OCI-LY3 (cell line): ENCODE data around the gene SLC25A20.

ENCODE experiments used
- H2AFZ ChIP-seq: fragments of 200-600, 300-600 bp; shearing (Covaris generic); 2 replicates; pipeline ENCODE4 v1.6.0; 2014; ENCODE audit warnings: antibody characterized with exemption, low read depth, low read length
- H3K27ac ChIP-seq: fragments of 200-600, 300-600 bp; sonication (generic); 2 replicates; pipeline ENCODE4 v1.5.1; 2014; ENCODE audit warnings: mild to moderate bottlenecking, low read length, moderate library complexity, mixed read lengths
- H3K27me3 ChIP-seq: fragments of 200-600, 300-600 bp; sonication (generic); 2 replicates; pipeline ENCODE4 v1.6.1; 2014; ENCODE audit warnings: low read depth, low read length, mixed read lengths
- H3K36me3 ChIP-seq: fragments of 200-600, 300-600 bp; sonication (generic); replicated peaks from 2 replicates; pipeline ENCODE3; 2014; ENCODE audit warnings: low read depth, low read length, mixed read lengths
- H3K4me1 ChIP-seq: fragments of 300-600, 200-600 bp; sonication (generic); 2 replicates; pipeline ENCODE4 v1.6.1; 2014; ENCODE audit warnings: low read length, mixed read lengths
- H3K4me2 ChIP-seq: fragments of 200-600, 300-600 bp; sonication (generic); 2 replicates; pipeline ENCODE4 v1.6.1; 2014; ENCODE audit warnings: low read length, mixed read lengths
- H3K4me3 ChIP-seq: fragments of 300-600, 200-600 bp; sonication (generic); 2 replicates; pipeline ENCODE4 v1.5.1; 2014; ENCODE audit warnings: antibody characterized with exemption, mild to moderate bottlenecking, low read length, moderate library complexity
- H3K79me2 ChIP-seq: fragments of 300-600, 200-600 bp; shearing (Covaris generic); 2 replicates; pipeline ENCODE4 v1.6.1; 2014; ENCODE audit warnings: mild to moderate bottlenecking, low read length, mixed read lengths
- H3K9ac ChIP-seq: fragments of 300-600, 200-600 bp; shearing (Covaris generic); 2 replicates; pipeline ENCODE4 v1.6.0; 2014; ENCODE audit warnings: mild to moderate bottlenecking, low read length, moderate library complexity
- H3K9me3 ChIP-seq: fragments of 200-600, 300-600 bp; shearing (Covaris generic); 2 replicates; pipeline ENCODE4 v1.6.1; 2014; ENCODE audit warnings: low read length, mixed read lengths; ENCODE audit not compliant: insufficient read depth
- H4K20me1 ChIP-seq: fragments of 200-600, 300-600 bp; sonication (generic); 2 replicates; pipeline ENCODE4 v1.6.1; 2016; ENCODE audit warnings: low read length, mixed read lengths; ENCODE audit not compliant: insufficient read depth
- EZH2phosphoT487 ChIP-seq: fragments of 200-600 bp; shearing (Covaris generic); IDR thresholded peaks from 2 replicates; pipeline ENCODE4 v1.6.1; 2018; ENCODE audit warnings: antibody characterized with exemption, mixed run types, low read depth
- TF ChIP-seq, protein P1 (sequence below): fragments of 200-600, 300-600 bp; sonication (generic); IDR thresholded peaks from 2 replicates; pipeline ENCODE4 v1.5.1; 2014; ENCODE audit warnings: antibody characterized with exemption, low read length, low read depth

SLC25A20 gene

DNA sequence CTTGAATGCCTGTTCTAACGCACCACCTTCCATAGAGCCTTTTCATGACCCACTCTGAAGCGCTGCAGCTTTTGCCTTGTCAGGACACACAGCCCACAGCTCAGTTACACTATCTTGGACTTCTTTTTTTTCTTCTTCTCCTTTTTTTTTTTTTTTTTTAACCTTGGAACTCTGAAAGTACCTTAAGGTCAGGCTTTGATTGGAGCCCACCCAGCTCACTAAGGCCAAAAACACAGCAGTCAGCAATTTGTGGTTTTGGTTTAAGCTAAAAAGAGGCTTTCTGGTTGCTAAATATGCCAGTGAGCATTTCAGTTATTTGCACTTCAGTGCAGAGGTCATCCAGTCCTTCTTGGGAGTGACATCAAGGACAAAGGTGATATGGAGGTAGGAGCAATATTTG lies 1.7 kb downstream of the SLC25A20 start:
- H2AFZ ChIP-seq = no peak overlapping the region
- no peaks in the 10 kb centered on the region for H3K9me3 ChIP-seq
- H4K20me1 ChIP-seq = no peaks in the 10 kb centered on the region
- no peak for TF ChIP-seq EZH2phosphoT487
- TF ChIP-seq, protein P1, sequence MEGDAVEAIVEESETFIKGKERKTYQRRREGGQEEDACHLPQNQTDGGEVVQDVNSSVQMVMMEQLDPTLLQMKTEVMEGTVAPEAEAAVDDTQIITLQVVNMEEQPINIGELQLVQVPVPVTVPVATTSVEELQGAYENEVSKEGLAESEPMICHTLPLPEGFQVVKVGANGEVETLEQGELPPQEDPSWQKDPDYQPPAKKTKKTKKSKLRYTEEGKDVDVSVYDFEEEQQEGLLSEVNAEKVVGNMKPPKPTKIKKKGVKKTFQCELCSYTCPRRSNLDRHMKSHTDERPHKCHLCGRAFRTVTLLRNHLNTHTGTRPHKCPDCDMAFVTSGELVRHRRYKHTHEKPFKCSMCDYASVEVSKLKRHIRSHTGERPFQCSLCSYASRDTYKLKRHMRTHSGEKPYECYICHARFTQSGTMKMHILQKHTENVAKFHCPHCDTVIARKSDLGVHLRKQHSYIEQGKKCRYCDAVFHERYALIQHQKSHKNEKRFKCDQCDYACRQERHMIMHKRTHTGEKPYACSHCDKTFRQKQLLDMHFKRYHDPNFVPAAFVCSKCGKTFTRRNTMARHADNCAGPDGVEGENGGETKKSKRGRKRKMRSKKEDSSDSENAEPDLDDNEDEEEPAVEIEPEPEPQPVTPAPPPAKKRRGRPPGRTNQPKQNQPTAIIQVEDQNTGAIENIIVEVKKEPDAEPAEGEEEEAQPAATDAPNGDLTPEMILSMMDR = no peak
- H3K4me3 ChIP-seq = no peak overlapping the region
- H3K9ac ChIP-seq = no peak overlapping the region
- no peak overlapping the region for H3K4me2 ChIP-seq
- no peaks in the 10 kb centered on the region for H3K36me3 ChIP-seq
- no peaks in the 10 kb centered on the region for H3K79me2 ChIP-seq
- no peaks in the 10 kb centered on the region for H3K27me3 ChIP-seq
- peaks cover 14% of the 10 kb centered on the region for H3K4me1 ChIP-seq
- no peak overlapping the region for H3K27ac ChIP-seq

DNA sequence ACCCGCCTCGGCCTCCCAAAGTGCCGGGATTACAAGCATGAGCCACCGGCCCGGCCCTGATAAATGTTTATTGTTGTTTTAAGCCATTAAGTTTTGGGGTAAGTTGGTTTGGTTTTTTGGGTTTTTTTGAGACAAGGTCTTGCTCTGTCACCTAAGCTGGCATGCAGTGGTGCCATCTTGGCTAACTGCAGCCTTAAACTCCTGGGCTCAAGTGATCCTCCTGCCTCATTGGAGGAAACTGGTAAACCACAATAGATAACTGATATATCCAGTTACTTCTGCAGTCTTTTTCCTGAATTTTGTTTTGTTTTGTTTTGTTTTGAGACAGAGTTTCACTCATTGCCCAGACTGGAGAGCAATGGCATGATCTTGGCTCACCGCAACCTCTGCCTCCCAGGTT lies 4.2 kb downstream of the SLC25A20 start:
- Histone ChIP-seq H3K79me2 (no peaks in the 10 kb centered on the region), H3K9me3 (no peaks in the 10 kb centered on the region), H3K4me2 (no peak overlapping the region), H3K36me3 (no peaks in the 10 kb centered on the region), H4K20me1 (no peaks in the 10 kb centered on the region), H3K4me1 (peaks cover 14% of the 10 kb centered on the region), H3K9ac (no peak overlapping the region), H2AFZ (no peak overlapping the region), H3K27me3 (no peaks in the 10 kb centered on the region), H3K27ac (no peak overlapping the region), H3K4me3 (no peak overlapping the region)
- no peak for TF ChIP-seq EZH2phosphoT487
- TF ChIP-seq, protein P1 = no peak

- Histone ChIP-seq H3K4me2 (no peak overlapping the region), H3K9me3 (no peaks in the 10 kb centered on the region), H3K79me2 (no peaks in the 10 kb centered on the region), H2AFZ (no peak overlapping the region), H4K20me1 (no peaks in the 10 kb centered on the region), H3K27me3 (no peaks in the 10 kb centered on the region), H3K9ac (no peak overlapping the region), H3K4me3 (no peak overlapping the region), H3K36me3 (no peaks in the 10 kb centered on the region), H3K4me1 (no peaks in the 10 kb centered on the region), H3K27ac (no peak overlapping the region)
- no peak for TF ChIP-seq EZH2phosphoT487
- TF ChIP-seq, protein P1 = no peak
Observed at GRCh38 chr3:48891606-48892005, 7.1 kb downstream of the SLC25A20 start.

DNA sequence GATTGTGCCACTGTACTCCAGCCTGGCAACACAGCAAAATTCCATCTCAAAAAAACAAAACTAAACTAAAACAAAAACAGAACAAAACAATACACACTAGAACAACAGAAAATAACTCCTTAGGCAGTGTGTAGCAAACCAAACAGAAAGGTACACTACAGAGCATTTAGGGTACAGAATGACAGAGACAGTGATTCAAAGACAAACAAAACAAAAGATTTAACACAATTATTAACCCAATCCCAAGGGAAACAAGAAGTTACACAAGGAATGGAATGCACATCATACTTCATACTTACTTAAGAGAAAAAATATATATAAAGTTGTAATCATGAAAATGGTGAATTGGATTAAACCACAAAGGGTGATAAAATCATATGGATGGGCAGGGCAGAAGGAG lies 12.9 kb downstream of the SLC25A20 start:
- H3K27me3 ChIP-seq = no peaks in the 10 kb centered on the region
- H3K27ac ChIP-seq = no peak overlapping the region
- H3K9me3 ChIP-seq = no peaks in the 10 kb centered on the region
- H3K79me2 ChIP-seq = no peaks in the 10 kb centered on the region
- H3K9ac ChIP-seq = no peak overlapping the region
- no peak for TF ChIP-seq EZH2phosphoT487
- TF ChIP-seq, protein P1 = no peak
- H2AFZ ChIP-seq = no peak overlapping the region
- no peak overlapping the region for H3K4me3 ChIP-seq
- H4K20me1 ChIP-seq = no peaks in the 10 kb centered on the region
- peaks cover 3% of the 10 kb centered on the region for H3K36me3 ChIP-seq
- no peak overlapping the region for H3K4me2 ChIP-seq
- no peaks in the 10 kb centered on the region; the same call in 1 of the 2 replicates for H3K4me1 ChIP-seq
